A673 (cell line): Measurements from ENCODE around the gene PHKA2. TPM values are rescaled to one million over a fixed set of nuclear protein-coding genes. Genes with fewer than 3 reads are reported as not detected.
A peak's percentile ranks its signal among the peaks of the same experiment; 100 is the strongest.

Experiments
- Bru-seq: library from RNA; stranded (reverse); fragments of 400-500 nt; gene quantifications from one replicate; lab custom pipeline; 2021; lab: Mats Ljungman, UMichigan
- BruChase-seq, 2 experiments: library from RNA; stranded (reverse); fragments of 400-500 nt; gene quantifications; one replicate each; lab custom pipeline; 2021; lab: Mats Ljungman, UMichigan
- BruUV-seq: library from RNA; stranded (reverse); fragments of 400-500 nt; replicated peaks from 2 replicates; lab custom pipeline; 2021; lab: Mats Ljungman, UMichigan
- CTCF ChIA-PET: fragments of 300-600 bp; sonication (Branson Sonifier 250); formaldehyde crosslinking; loops from one replicate; lab custom pipeline; 2022; ENCODE audit warnings: antibody characterized with exemption; lab: Charles Lee
- POLR2A ChIA-PET: fragments of 300-600 bp; sonication (Branson Sonifier 250); formaldehyde crosslinking; loops from one replicate; lab custom pipeline; 2022; ENCODE audit warnings: antibody characterized with exemption; ENCODE audit not compliant: low non-redundant PET; lab: Charles Lee
- DNase-seq: peaks from one replicate; pipeline ENCODE4 v3.0.0-alpha.2; 2015; ENCODE audit warnings: low spot score
- H3K27ac ChIP-seq: fragments of 200-600 bp; sonication (generic); 2 replicates; pipeline ENCODE4 v1.5.1; 2016; ENCODE audit warnings: mixed run types, low read depth, mild to moderate bottlenecking, mixed read lengths, antibody characterized with exemption, low read length; ENCODE audit not compliant: poor library complexity, severe bottlenecking
- H3K27me3 ChIP-seq: fragments of 200-600 bp; sonication (generic); replicated peaks from 2 replicates; pipeline ENCODE4 v1.6.1; 2017; ENCODE audit warnings: mixed run types, low read depth, mild to moderate bottlenecking, mixed read lengths, antibody characterized with exemption, low read length; ENCODE audit not compliant: insufficient read depth, poor library complexity
- H3K36me3 ChIP-seq: fragments of 200-600 bp; sonication (generic); 2 replicates; pipeline ENCODE4 v1.6.1; 2016; ENCODE audit warnings: mixed run types, mild to moderate bottlenecking, mixed read lengths, antibody characterized with exemption, low read length; ENCODE audit not compliant: insufficient read depth, poor library complexity, severe bottlenecking
- H3K4me1 ChIP-seq: fragments of 200-600 bp; sonication (generic); 2 replicates; pipeline ENCODE4 v1.6.1; 2017; ENCODE audit warnings: mixed run types, mild to moderate bottlenecking, mixed read lengths, antibody characterized with exemption, low read length; ENCODE audit not compliant: insufficient read depth, poor library complexity, severe bottlenecking
- H3K4me3 ChIP-seq: fragments of 200-600 bp; sonication (generic); 2 replicates; pipeline ENCODE4 v1.5.1; 2016; ENCODE audit warnings: low read depth, mixed run types, mild to moderate bottlenecking, mixed read lengths, low read length; ENCODE audit not compliant: poor library complexity, severe bottlenecking
- H3K9me3 ChIP-seq: fragments of 200-600 bp; sonication (generic); 2 replicates; pipeline ENCODE4 v1.6.1; 2016; ENCODE audit warnings: mixed run types, low read depth, mild to moderate bottlenecking, mixed read lengths, antibody characterized with exemption, low read length; ENCODE audit not compliant: poor library complexity, severe bottlenecking
- EZH2 ChIP-seq: fragments of 200-600 bp; sonication (generic); IDR thresholded peaks from 2 replicates; pipeline ENCODE4 v1.6.1; 2017; ENCODE audit warnings: borderline replicate concordance, low read depth, mild to moderate bottlenecking, mixed read lengths, antibody characterized with exemption, low read length; ENCODE audit not compliant: poor library complexity, severe bottlenecking
- intact Hi-C: fragments of 100-400 bp; cut with micrococcal nuclease; formaldehyde crosslinking; loops from one replicate; pipeline ENCODE4 v1.10.0; 2022; ENCODE audit not compliant: unreplicated experiment
- long read RNA-seq: library from polyadenylated mRNA; stranded (forward); transcript quantifications from one replicate; pipeline ENCODE4 v2.0.0, GENCODE V29; 2022
- total RNA-seq: library from RNA; stranded (reverse); gene quantifications from 2 replicates; pipeline ENCODE4 v1.2.3, GENCODE V29; 2021
- TF ChIP-seq, protein P1 (sequence below): fragments of 300-800, 200-600 bp; sonication (generic); conservative IDR thresholded peaks from 2 replicates; pipeline ENCODE4 v1.5.1; 2017; ENCODE audit warnings: low read depth, mild to moderate bottlenecking, antibody characterized with exemption, low read length, moderate library complexity, mixed read lengths

Gene PHKA2, protein sequence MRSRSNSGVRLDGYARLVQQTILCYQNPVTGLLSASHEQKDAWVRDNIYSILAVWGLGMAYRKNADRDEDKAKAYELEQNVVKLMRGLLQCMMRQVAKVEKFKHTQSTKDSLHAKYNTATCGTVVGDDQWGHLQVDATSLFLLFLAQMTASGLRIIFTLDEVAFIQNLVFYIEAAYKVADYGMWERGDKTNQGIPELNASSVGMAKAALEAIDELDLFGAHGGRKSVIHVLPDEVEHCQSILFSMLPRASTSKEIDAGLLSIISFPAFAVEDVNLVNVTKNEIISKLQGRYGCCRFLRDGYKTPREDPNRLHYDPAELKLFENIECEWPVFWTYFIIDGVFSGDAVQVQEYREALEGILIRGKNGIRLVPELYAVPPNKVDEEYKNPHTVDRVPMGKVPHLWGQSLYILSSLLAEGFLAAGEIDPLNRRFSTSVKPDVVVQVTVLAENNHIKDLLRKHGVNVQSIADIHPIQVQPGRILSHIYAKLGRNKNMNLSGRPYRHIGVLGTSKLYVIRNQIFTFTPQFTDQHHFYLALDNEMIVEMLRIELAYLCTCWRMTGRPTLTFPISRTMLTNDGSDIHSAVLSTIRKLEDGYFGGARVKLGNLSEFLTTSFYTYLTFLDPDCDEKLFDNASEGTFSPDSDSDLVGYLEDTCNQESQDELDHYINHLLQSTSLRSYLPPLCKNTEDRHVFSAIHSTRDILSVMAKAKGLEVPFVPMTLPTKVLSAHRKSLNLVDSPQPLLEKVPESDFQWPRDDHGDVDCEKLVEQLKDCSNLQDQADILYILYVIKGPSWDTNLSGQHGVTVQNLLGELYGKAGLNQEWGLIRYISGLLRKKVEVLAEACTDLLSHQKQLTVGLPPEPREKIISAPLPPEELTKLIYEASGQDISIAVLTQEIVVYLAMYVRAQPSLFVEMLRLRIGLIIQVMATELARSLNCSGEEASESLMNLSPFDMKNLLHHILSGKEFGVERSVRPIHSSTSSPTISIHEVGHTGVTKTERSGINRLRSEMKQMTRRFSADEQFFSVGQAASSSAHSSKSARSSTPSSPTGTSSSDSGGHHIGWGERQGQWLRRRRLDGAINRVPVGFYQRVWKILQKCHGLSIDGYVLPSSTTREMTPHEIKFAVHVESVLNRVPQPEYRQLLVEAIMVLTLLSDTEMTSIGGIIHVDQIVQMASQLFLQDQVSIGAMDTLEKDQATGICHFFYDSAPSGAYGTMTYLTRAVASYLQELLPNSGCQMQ
- total RNA-seq (31.4 and 42.2 TPM in 2 replicates), Bru-seq, nascent RNA (percentile 69 among the genes with signal in this experiment), BruChase-seq, experiment 1, labeled RNA remaining after a 2-hour chase (percentile 69 among the genes with signal in this experiment), BruChase-seq, experiment 2, labeled RNA remaining after a 6-hour chase (percentile 61 among the genes with signal in this experiment)
- long read RNA-seq, full-length matches to known transcripts, result 10 of 29 reads
- long read RNA-seq, partial matches to known transcripts, result 3 of 29 reads
- long read RNA-seq, other reads (novel, unspliced or antisense), result 16 of 29 reads

DNA sequence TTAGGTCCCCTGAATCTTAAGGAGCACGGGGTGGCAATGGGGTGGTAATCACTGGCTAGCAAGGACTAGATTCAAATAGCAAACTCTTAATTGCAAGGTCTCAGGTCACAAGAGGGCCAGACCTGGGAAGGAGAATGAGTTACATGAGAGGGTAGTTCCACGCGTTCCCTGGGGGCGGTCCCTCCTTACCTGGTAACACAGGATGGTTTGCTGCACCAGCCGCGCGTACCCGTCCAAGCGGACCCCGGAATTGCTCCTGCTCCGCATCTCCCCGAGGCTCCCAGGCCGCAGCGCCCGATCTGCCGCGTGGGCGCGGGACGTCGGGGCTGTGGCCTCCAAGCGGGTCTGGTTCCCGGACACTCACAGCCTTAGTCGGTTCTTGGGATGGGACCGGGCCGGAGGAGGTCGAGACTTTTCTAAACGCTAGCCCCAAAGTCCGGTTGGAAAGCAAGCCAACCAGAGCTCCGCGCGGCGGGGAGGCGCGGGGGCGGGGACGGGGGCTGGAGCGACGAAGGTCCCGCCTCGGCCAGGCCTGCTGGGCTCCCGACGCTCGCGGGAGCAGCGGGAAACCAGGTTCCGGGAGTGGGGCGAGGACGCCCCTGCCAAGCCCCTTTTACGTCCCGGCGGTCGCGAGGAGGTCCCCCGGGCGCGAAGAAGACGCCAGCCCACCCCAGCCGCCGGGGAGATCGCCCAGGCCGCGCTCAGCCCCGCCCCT, at the start of gene PHKA2:
PHKA2 (minus strand) TSS at position 449 of the 715 bp plus-strand sequence; CDS start at position 267, 182 bp downstream.
- H3K27me3 ChIP-seq, result no peaks in the 10 kb centered on the region
- H3K4me3 ChIP-seq, result peak within 1 kb of the TSS; percentile 78
- DNase-seq, result no peak
- intact Hi-C loops, result no loop called here
- TF ChIP-seq EZH2, result no peak
- TF ChIP-seq, protein P1, sequence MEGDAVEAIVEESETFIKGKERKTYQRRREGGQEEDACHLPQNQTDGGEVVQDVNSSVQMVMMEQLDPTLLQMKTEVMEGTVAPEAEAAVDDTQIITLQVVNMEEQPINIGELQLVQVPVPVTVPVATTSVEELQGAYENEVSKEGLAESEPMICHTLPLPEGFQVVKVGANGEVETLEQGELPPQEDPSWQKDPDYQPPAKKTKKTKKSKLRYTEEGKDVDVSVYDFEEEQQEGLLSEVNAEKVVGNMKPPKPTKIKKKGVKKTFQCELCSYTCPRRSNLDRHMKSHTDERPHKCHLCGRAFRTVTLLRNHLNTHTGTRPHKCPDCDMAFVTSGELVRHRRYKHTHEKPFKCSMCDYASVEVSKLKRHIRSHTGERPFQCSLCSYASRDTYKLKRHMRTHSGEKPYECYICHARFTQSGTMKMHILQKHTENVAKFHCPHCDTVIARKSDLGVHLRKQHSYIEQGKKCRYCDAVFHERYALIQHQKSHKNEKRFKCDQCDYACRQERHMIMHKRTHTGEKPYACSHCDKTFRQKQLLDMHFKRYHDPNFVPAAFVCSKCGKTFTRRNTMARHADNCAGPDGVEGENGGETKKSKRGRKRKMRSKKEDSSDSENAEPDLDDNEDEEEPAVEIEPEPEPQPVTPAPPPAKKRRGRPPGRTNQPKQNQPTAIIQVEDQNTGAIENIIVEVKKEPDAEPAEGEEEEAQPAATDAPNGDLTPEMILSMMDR, result no peak
- H3K9me3 ChIP-seq, result no peaks in the 10 kb centered on the region
- BruUV-seq, result no TSS peak
- peak within 1 kb of the TSS; percentile 88 for H3K27ac ChIP-seq
- ChIA-PET POLR2A (no interaction called here), CTCF (no interaction called here)
- H3K36me3 ChIP-seq, result peaks cover 12% of the 10 kb centered on the region
- H3K4me1 ChIP-seq, result no peaks in the 10 kb centered on the region

DNA sequence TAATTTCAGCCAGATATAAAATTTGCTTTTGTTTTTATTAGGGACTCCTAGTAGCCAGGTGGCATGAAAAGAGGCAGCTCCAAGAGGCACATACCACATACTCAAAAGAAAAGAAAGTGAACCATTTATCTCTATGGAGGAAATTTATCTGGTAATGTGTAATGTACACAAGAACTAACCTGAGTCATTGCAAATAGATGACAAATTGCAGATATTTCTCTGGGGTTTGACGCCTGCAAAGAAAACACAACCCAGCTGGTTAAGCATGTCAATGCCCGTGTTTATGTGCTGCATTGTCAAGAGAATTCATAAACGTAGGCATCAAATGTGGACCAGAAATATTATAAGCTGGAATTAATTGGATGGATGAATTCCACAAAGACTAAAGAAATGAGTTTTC, 46.9 kb upstream of the PHKA2 start:
- POLR2A ChIA-PET, result no interaction called here
- TF ChIP-seq, protein P1, result no peak
- TF ChIP-seq EZH2, result no peak

More for the DNA sequence above, 46.9 kb upstream of the PHKA2 start:
- Histone ChIP-seq H3K27me3 (no peaks in the 10 kb centered on the region), H3K9me3 (no peaks in the 10 kb centered on the region), H3K36me3 (peaks cover 31% of the 10 kb centered on the region), H3K4me1 (no peaks in the 10 kb centered on the region), H3K4me3 (no peak overlapping the region), H3K27ac (no peak overlapping the region)
- DNase-seq, result no peak
- BruUV-seq, result no TSS peak
- intact Hi-C loops, result no loop called here
- CTCF ChIA-PET, result interaction anchor here (1.1 kb wide), 1 partner anchor 9 kb away, joined by 3 read pairs; no protein-coding TSS in a partner anchor
